Fibroblast of lung (primary cell): Measurements from ENCODE around the gene ICA1.

Experiments used
- EZH2 ChIP-seq: IDR thresholded peaks from 2 replicates; pipeline ENCODE4 v1.5.1; 2012; ENCODE audit warnings: low read length, control low read depth, mild to moderate bottlenecking; ENCODE audit errors: missing control alignments
- TF ChIP-seq, protein P1 (sequence below), 2 donors: IDR thresholded peaks in 1 of 2; conservative IDR thresholded peaks in 1 of 2; 1 replicate in 1 of 2; 2 replicates in 1 of 2; pipeline ENCODE4 v1.5.1; 2011 to 2012; ENCODE audit warnings: low read length in 2 of 2, control low read depth in 1 of 2, inconsistent platforms in 1 of 2, low read depth in 1 of 2, mild to moderate bottlenecking in 1 of 2

DNA sequence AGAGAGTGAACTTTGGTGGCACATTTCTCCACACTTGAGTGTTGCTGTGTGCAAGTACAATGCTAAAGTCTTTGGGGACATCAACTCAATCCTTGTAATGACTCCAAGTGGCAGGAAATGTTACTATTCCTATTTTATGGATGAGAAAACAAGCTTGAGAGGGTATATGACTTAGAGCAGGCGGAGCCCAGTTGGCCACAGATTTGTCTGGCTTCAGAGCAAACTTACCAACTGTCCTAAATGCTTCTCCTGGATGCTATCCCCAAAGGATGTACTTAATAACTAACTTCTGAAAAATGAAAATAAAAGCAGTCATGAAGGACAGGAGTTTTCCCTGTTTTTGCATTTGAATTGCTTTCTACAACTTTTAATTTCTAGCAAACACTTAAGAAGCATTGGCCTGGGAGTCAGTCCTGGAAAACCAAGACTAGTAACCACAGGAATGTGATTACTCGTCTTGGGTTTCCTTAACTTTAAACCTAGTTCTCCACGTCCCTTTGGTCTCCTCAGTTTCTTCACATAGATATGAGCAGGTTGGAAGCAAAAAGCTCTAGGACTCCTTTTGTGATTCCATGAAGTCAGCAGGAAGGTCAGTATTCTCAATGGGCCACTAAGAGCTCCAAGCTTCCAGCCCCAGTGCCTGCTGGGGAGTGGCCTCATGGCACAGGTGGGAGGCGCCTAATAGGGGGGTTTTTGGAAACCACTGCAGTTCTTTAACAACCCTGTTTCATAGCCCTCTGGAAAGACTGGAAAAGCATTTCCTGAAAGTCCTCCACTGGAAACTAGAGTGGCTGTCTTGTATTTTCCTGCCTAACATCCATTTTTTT lies 152.6 kb downstream of the ICA1 start:
- no peak for TF ChIP-seq EZH2
- TF ChIP-seq, protein P1, sequence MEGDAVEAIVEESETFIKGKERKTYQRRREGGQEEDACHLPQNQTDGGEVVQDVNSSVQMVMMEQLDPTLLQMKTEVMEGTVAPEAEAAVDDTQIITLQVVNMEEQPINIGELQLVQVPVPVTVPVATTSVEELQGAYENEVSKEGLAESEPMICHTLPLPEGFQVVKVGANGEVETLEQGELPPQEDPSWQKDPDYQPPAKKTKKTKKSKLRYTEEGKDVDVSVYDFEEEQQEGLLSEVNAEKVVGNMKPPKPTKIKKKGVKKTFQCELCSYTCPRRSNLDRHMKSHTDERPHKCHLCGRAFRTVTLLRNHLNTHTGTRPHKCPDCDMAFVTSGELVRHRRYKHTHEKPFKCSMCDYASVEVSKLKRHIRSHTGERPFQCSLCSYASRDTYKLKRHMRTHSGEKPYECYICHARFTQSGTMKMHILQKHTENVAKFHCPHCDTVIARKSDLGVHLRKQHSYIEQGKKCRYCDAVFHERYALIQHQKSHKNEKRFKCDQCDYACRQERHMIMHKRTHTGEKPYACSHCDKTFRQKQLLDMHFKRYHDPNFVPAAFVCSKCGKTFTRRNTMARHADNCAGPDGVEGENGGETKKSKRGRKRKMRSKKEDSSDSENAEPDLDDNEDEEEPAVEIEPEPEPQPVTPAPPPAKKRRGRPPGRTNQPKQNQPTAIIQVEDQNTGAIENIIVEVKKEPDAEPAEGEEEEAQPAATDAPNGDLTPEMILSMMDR (conservative IDR thresholded peaks at IDR 0.05 in 1 of 2, IDR thresholded peaks at IDR 0.05 in 1 of 2; ENCODE audit: low read depth in 1 of 2, low read length in 2 of 2): no peak
